ENCODE results near the gene E2F6. TPM values are rescaled to one million over a fixed set of nuclear protein-coding genes. Genes with fewer than 3 reads are reported as not detected.

E2F6 gene
- total RNA-seq, 1 experiment from 2014 or later: 21.8 TPM

DNA sequence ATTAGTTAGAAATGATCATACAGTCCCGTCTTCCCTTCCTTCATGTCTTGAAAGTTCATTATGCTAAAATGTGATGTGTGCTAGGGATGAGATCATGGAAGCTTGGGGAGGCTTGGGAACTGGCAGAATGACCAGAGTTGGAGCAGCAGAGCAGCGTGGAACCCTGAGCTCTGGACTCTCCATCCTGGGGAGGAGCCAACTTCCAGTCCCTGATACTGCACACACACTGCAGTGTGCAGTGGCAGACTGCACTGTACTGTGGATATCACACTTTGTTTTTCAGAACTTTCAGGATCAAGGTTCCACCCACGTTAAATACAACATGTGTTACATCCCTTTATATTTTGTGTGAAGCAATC, 40.6 kb upstream of the E2F6 start:
- H3K27ac Mint-ChIP-seq: no peak overlapping the region

More for the DNA sequence above, 40.6 kb upstream of the E2F6 start:
- no CpG with 5 or more reads among the region's 3 CpGs for WGBS (ENCODE audit: extremely low coverage, insufficient read length, low lambda C conversion rate)
- no peak overlapping the region for H4K91ac ChIP-seq (ENCODE audit: insufficient read length, low read depth, low read length)
- H2AK5ac ChIP-seq (ENCODE audit: insufficient read length, low read length): no peak overlapping the region
- no peak overlapping the region for H3K56ac ChIP-seq (ENCODE audit: insufficient read length, low read depth, low read length)
- Mint-ChIP-seq H3K27me3 (ENCODE audit: low read depth) (no peaks in the 10 kb centered on the region), H3K36me3 (ENCODE audit: insufficient read depth in 1 of 3, low read depth in 3 of 3) (peaks cover 0 to 11% (median 10%) of the 10 kb centered on the region in 3 experiments; a peak in 5 of 7 replicates), H3K9me3 (peaks cover 7 to 9% of the 10 kb centered on the region in 2 experiments; a peak in 4 of 5 replicates), H3K4me3 (no peak overlapping the region), H3K4me1 (peaks cover 0 to 3% of the 10 kb centered on the region in 2 experiments; a peak in 1 of 4 replicates)
- no peak overlapping the region for H3K4me2 ChIP-seq (ENCODE audit: insufficient read depth, insufficient read length, low read length)
- no peaks in the 10 kb centered on the region for H3K9me3 ChIP-seq (ENCODE audit: control insufficient read depth, low read depth, low read length)
- no peaks in the 10 kb centered on the region for H3K27me3 ChIP-seq (ENCODE audit: insufficient read depth, low read length)
- H3K14ac ChIP-seq (ENCODE audit: insufficient read depth, low read length): no peak overlapping the region
- no peaks in the 10 kb centered on the region for H3K23me2 ChIP-seq (ENCODE audit: insufficient read length, low read depth, low read length, poor library complexity, severe bottlenecking)
- no peaks in the 10 kb centered on the region for H3K79me1 ChIP-seq (ENCODE audit: insufficient read depth, low read depth, low read length, poor library complexity, severe bottlenecking)
- H3K27ac ChIP-seq (ENCODE audit: insufficient read length, low read depth, low read length): no peak overlapping the region
- H2AFZ ChIP-seq (ENCODE audit: low read length): no peak overlapping the region
- H3T11ph ChIP-seq (ENCODE audit: low read length): no peak overlapping the region
- no peak overlapping the region for H4K5ac ChIP-seq (ENCODE audit: insufficient read length, low read depth, low read length)
- H2BK15ac ChIP-seq (ENCODE audit: low read depth, low read length): no peak overlapping the region
- H3K79me2 ChIP-seq (ENCODE audit: insufficient read depth, low read length): peaks cover 4% of the 10 kb centered on the region; the same call in 1 of the 2 replicates
- no peak overlapping the region for H3K4ac ChIP-seq (ENCODE audit: low read depth, low read length)
- TF ChIP-seq, protein P1, sequence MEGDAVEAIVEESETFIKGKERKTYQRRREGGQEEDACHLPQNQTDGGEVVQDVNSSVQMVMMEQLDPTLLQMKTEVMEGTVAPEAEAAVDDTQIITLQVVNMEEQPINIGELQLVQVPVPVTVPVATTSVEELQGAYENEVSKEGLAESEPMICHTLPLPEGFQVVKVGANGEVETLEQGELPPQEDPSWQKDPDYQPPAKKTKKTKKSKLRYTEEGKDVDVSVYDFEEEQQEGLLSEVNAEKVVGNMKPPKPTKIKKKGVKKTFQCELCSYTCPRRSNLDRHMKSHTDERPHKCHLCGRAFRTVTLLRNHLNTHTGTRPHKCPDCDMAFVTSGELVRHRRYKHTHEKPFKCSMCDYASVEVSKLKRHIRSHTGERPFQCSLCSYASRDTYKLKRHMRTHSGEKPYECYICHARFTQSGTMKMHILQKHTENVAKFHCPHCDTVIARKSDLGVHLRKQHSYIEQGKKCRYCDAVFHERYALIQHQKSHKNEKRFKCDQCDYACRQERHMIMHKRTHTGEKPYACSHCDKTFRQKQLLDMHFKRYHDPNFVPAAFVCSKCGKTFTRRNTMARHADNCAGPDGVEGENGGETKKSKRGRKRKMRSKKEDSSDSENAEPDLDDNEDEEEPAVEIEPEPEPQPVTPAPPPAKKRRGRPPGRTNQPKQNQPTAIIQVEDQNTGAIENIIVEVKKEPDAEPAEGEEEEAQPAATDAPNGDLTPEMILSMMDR (conservative IDR thresholded peaks at IDR 0.05): no peak
- no peak overlapping the region for H3K9ac ChIP-seq (ENCODE audit: extremely low read depth, insufficient read length, low read length)
- no peak overlapping the region for H4K8ac ChIP-seq (replicated peaks; ENCODE audit: insufficient read length, low read depth, low read length)
- no peak overlapping the region for H3K23ac ChIP-seq (ENCODE audit: insufficient read length, low read depth, low read length)
- H2BK5ac ChIP-seq (ENCODE audit: insufficient read length, low read length): no peak overlapping the region
- no peak overlapping the region for H3K18ac ChIP-seq (ENCODE audit: insufficient read length, low read depth, low read length)
- no peak for DNase-seq
- H2BK12ac ChIP-seq (ENCODE audit: insufficient read length, low read depth, low read length): no peak overlapping the region
- no peaks in the 10 kb centered on the region for H4K20me1 ChIP-seq (ENCODE audit: control insufficient read depth, insufficient read depth, insufficient read length)
- H2BK120ac ChIP-seq (ENCODE audit: low read depth, low read length, poor library complexity, severe bottlenecking): no peak overlapping the region
- no peak overlapping the region for H2BK20ac ChIP-seq (ENCODE audit: low read depth, low read length, poor library complexity, severe bottlenecking)
- no peaks in the 10 kb centered on the region; the same call in 1 of the 2 replicates for H3K4me1 ChIP-seq (ENCODE audit: insufficient read depth, low read length)

Measured in H9 (cell line).